Osteoblast (primary cell): ENCODE data around the gene ENAH. TPM values are rescaled to one million over a fixed set of nuclear protein-coding genes. Genes with fewer than 3 reads are reported as not detected.

ENCODE experiments used
- DNase-seq: peaks from one replicate; pipeline ENCODE4 v3.0.0; 2011; ENCODE audit warnings: low spot score, mixed read lengths; ENCODE audit not compliant: insufficient read length; ENCODE audit errors: missing footprints
- H2AFZ ChIP-seq: 2 replicates; pipeline ENCODE4 v1.6.0; 2011; ENCODE audit warnings: mild to moderate bottlenecking, low read length
- H3K27ac ChIP-seq: 2 replicates; pipeline ENCODE4 v1.5.1; 2011; ENCODE audit warnings: mild to moderate bottlenecking, low read depth, low read length, moderate library complexity
- H3K27me3 ChIP-seq: 2 replicates; pipeline ENCODE4 v1.6.0; 2012; ENCODE audit warnings: mild to moderate bottlenecking, control low read depth, inconsistent platforms, low read length, moderate library complexity; ENCODE audit not compliant: insufficient read depth
- H3K36me3 ChIP-seq: 2 replicates; pipeline ENCODE4 v1.5.1; 2011; ENCODE audit warnings: mild to moderate bottlenecking, low read length, control low read depth, moderate library complexity; ENCODE audit not compliant: insufficient read depth
- H3K4me1 ChIP-seq: 2 replicates; pipeline ENCODE4 v1.5.1; 2011; ENCODE audit warnings: mild to moderate bottlenecking, low read length, control low read depth, moderate library complexity; ENCODE audit not compliant: insufficient read depth
- H3K4me2 ChIP-seq: 2 replicates; pipeline ENCODE4 v1.6.0; 2011; ENCODE audit warnings: mild to moderate bottlenecking, low read length; ENCODE audit not compliant: insufficient read depth
- H3K4me3 ChIP-seq: fragments of 200-600 bp; sonication (generic); 3 replicates; pipeline ENCODE4 v1.5.1; 2012; ENCODE audit warnings: mild to moderate bottlenecking, low read length, inconsistent platforms; ENCODE audit not compliant: insufficient read depth
- H3K79me2 ChIP-seq: 2 replicates; pipeline ENCODE4 v1.6.0; 2012; ENCODE audit warnings: mild to moderate bottlenecking, low read length, control low read depth, inconsistent platforms; ENCODE audit not compliant: insufficient read depth
- H3K9me3 ChIP-seq: 2 replicates; pipeline ENCODE4 v1.5.1; 2011; ENCODE audit warnings: low read depth, low read length, control low read depth
- H4K20me1 ChIP-seq: 2 replicates; pipeline ENCODE4 v1.6.0; 2012; ENCODE audit warnings: mild to moderate bottlenecking, low read length, control low read depth; ENCODE audit not compliant: insufficient read depth
- total RNA-seq: library from RNA; depleted of rRNA; stranded (reverse); fragments of >200 nt; gene quantifications from 2 replicates; pipeline ENCODE4 v1.2.3, GENCODE V29; 2012
- TF ChIP-seq, protein P1 (sequence below): IDR thresholded peaks from 2 replicates; pipeline ENCODE4 v1.5.1; 2011; ENCODE audit warnings: mild to moderate bottlenecking, low read depth, low read length, moderate library complexity; ENCODE audit errors: extremely low read depth

Gene ENAH
- total RNA-seq, 1 donor, result 453 TPM

- H3K4me3 ChIP-seq, result peak overlapping the region; percentile 95
- H3K4me2 ChIP-seq, result peak overlapping the region; percentile 84
- DNase-seq, result no peak
- TF ChIP-seq, protein P1, sequence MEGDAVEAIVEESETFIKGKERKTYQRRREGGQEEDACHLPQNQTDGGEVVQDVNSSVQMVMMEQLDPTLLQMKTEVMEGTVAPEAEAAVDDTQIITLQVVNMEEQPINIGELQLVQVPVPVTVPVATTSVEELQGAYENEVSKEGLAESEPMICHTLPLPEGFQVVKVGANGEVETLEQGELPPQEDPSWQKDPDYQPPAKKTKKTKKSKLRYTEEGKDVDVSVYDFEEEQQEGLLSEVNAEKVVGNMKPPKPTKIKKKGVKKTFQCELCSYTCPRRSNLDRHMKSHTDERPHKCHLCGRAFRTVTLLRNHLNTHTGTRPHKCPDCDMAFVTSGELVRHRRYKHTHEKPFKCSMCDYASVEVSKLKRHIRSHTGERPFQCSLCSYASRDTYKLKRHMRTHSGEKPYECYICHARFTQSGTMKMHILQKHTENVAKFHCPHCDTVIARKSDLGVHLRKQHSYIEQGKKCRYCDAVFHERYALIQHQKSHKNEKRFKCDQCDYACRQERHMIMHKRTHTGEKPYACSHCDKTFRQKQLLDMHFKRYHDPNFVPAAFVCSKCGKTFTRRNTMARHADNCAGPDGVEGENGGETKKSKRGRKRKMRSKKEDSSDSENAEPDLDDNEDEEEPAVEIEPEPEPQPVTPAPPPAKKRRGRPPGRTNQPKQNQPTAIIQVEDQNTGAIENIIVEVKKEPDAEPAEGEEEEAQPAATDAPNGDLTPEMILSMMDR, result no peak
- H3K27me3 ChIP-seq, result no peaks in the 10 kb centered on the region
- peak overlapping the region; percentile 89 for H3K27ac ChIP-seq
- H4K20me1 ChIP-seq, result peaks cover 33% of the 10 kb centered on the region
- H3K4me1 ChIP-seq, result peaks cover 39% of the 10 kb centered on the region
- H3K79me2 ChIP-seq, result peaks cover 57% of the 10 kb centered on the region
- no peaks in the 10 kb centered on the region for H3K9me3 ChIP-seq
- H2AFZ ChIP-seq, result no peak overlapping the region
- H3K36me3 ChIP-seq, result no peaks in the 10 kb centered on the region
These were observed 823 bp downstream of the ENAH start for GRCh38 chr1:225651872-225652728.

- H3K4me1 ChIP-seq, result peaks cover 33% of the 10 kb centered on the region
- no peaks in the 10 kb centered on the region for H3K9me3 ChIP-seq
- DNase-seq, result peak; percentile 77
- H3K27me3 ChIP-seq, result no peaks in the 10 kb centered on the region
- peaks cover 64% of the 10 kb centered on the region for H3K79me2 ChIP-seq
- peak overlapping the region; percentile 84 for H3K4me2 ChIP-seq
- H3K4me3 ChIP-seq, result peak overlapping the region; percentile 95
- no peaks in the 10 kb centered on the region for H3K36me3 ChIP-seq
- H2AFZ ChIP-seq, result no peak overlapping the region
- peak overlapping the region; percentile 89 for H3K27ac ChIP-seq
- H4K20me1 ChIP-seq, result peaks cover 34% of the 10 kb centered on the region
- TF ChIP-seq, protein P1, result no peak
These were observed 1.5 kb downstream of the ENAH start for GRCh38 chr1:225651376-225651871.

GRCh38 chr1:225650179-225650578, 2.7 kb downstream of the ENAH start:
- H3K79me2 ChIP-seq, result peaks cover 76% of the 10 kb centered on the region
- H2AFZ ChIP-seq, result no peak overlapping the region
- peaks cover 6% of the 10 kb centered on the region for H3K36me3 ChIP-seq
- peaks cover 23% of the 10 kb centered on the region for H3K4me1 ChIP-seq
- H3K4me2 ChIP-seq, result peak overlapping the region; percentile 84
- no peaks in the 10 kb centered on the region for H3K27me3 ChIP-seq
- no peak for DNase-seq
- H4K20me1 ChIP-seq, result peaks cover 46% of the 10 kb centered on the region
- H3K4me3 ChIP-seq, result peak overlapping the region; percentile 95
- H3K9me3 ChIP-seq, result no peaks in the 10 kb centered on the region
- TF ChIP-seq, protein P1, result no peak
- H3K27ac ChIP-seq, result peak overlapping the region; percentile 89

DNA sequence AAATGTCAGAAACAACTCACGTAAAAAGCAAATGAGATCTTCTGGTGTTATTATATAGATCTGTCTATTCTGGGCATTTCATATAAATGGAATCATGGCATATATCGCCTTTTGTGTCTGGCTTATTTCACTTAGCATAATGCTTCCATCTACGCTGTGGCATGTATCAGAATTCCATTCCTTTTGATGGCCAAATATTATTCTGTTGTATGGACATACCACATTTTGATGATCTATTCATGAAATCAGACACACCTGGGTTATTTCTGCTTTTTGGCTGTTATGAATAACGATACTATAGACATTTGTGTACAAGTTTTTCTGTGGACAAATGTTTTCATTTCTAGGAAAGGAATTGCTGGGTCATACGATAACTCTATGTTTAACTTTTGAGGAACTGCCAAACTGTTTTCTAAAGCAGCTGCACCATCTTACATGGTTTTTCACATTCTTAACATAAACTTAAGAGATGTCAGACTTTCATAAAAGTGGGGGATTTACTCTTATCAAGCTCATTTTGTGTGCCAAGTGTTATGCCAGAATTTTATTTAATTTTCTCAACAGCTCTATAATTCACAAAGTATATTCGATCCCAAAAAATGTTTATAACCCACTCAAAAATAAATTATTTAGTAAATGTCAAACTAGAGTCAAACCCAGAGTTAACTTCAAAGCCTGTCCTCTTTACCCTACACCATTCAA, 7.6 kb downstream of the ENAH start:
- H3K4me1 ChIP-seq, result peaks cover 10% of the 10 kb centered on the region
- H3K27ac ChIP-seq, result no peak overlapping the region
- H4K20me1 ChIP-seq, result peaks cover 84% of the 10 kb centered on the region
- TF ChIP-seq, protein P1, result no peak
- H3K9me3 ChIP-seq, result no peaks in the 10 kb centered on the region
- H3K4me3 ChIP-seq, result no peak overlapping the region
- peaks cover 30% of the 10 kb centered on the region for H3K36me3 ChIP-seq
- H3K27me3 ChIP-seq, result no peaks in the 10 kb centered on the region
- H2AFZ ChIP-seq, result no peak overlapping the region
- DNase-seq, result no peak
- no peak overlapping the region for H3K4me2 ChIP-seq
- H3K79me2 ChIP-seq, result peaks cover 97% of the 10 kb centered on the region
